H9 (cell line): ENCODE measurements around the gene PRPF40B. TPM values are rescaled to one million over a fixed set of nuclear protein-coding genes. Genes with fewer than 3 reads are reported as not detected.

ENCODE experiments used
- DNase-seq: peaks from one replicate; pipeline ENCODE4 v3.0.0-alpha.2; 2017
- H2AFZ ChIP-seq: one replicate; pipeline ENCODE4 v1.6.1; 2013; ENCODE audit warnings: mild to moderate bottlenecking, low read length, control low read depth, moderate library complexity
- H2AK5ac ChIP-seq: 2 replicates; pipeline ENCODE4 v1.6.1; 2013; ENCODE audit warnings: low read length, control low read depth, mixed read lengths; ENCODE audit not compliant: insufficient read length
- H2BK120ac ChIP-seq: one replicate; pipeline ENCODE4 v1.6.1; 2013; ENCODE audit warnings: low read depth, mild to moderate bottlenecking, low read length, control low read depth, inconsistent platforms; ENCODE audit not compliant: poor library complexity, severe bottlenecking
- H2BK12ac ChIP-seq: 2 replicates; pipeline ENCODE4 v1.6.1; 2013; ENCODE audit warnings: low read length, control low read depth, mixed read lengths, low read depth; ENCODE audit not compliant: insufficient read length
- H2BK15ac ChIP-seq: 2 replicates; pipeline ENCODE4 v1.6.1; 2013; ENCODE audit warnings: low read depth, low read length, control low read depth
- H2BK20ac ChIP-seq: one replicate; pipeline ENCODE4 v1.6.1; 2013; ENCODE audit warnings: low read depth, mild to moderate bottlenecking, low read length, control low read depth, inconsistent platforms; ENCODE audit not compliant: poor library complexity, severe bottlenecking
- H2BK5ac ChIP-seq: 2 replicates; pipeline ENCODE4 v1.6.1; 2013; ENCODE audit warnings: low read length, control low read depth, mixed read lengths; ENCODE audit not compliant: insufficient read length
- H3K14ac ChIP-seq: 2 replicates; pipeline ENCODE4 v1.6.1; 2013; ENCODE audit warnings: low read length, control low read depth; ENCODE audit not compliant: insufficient read depth
- H3K18ac ChIP-seq: 2 replicates; pipeline ENCODE4 v1.6.1; 2013; ENCODE audit warnings: low read depth, mild to moderate bottlenecking, mixed read lengths, low read length, control low read depth; ENCODE audit not compliant: insufficient read length
- H3K23ac ChIP-seq: 2 replicates; pipeline ENCODE4 v1.6.1; 2013; ENCODE audit warnings: low read length, control low read depth, mixed read lengths, low read depth; ENCODE audit not compliant: insufficient read length
- H3K23me2 ChIP-seq: 2 replicates; pipeline ENCODE4 v1.6.1; 2013; ENCODE audit warnings: low read depth, mild to moderate bottlenecking, mixed read lengths, low read length, control low read depth; ENCODE audit not compliant: insufficient read length, poor library complexity, severe bottlenecking
- H3K27ac ChIP-seq: 2 replicates; pipeline ENCODE4 v1.5.1; 2013; ENCODE audit warnings: low read length, control low read depth, mixed read lengths, low read depth; ENCODE audit not compliant: insufficient read length
- H3K27me3 ChIP-seq: 2 replicates; pipeline ENCODE4 v1.6.1; 2013; ENCODE audit warnings: low read length, control low read depth, inconsistent platforms; ENCODE audit not compliant: insufficient read depth
- H3K4ac ChIP-seq: 2 replicates; pipeline ENCODE4 v1.6.1; 2013; ENCODE audit warnings: low read depth, mild to moderate bottlenecking, control low read depth, inconsistent platforms, low read length, moderate library complexity
- H3K4me1 ChIP-seq: 2 replicates; pipeline ENCODE4 v1.6.1; 2013; ENCODE audit warnings: low read length, control low read depth, inconsistent platforms; ENCODE audit not compliant: insufficient read depth
- H3K4me2 ChIP-seq: 2 replicates; pipeline ENCODE4 v1.6.1; 2013; ENCODE audit warnings: low read length, control low read depth, mixed read lengths; ENCODE audit not compliant: insufficient read length, insufficient read depth
- H3K56ac ChIP-seq: 2 replicates; pipeline ENCODE4 v1.6.1; 2013; ENCODE audit warnings: low read depth, mild to moderate bottlenecking, mixed read lengths, low read length, control low read depth; ENCODE audit not compliant: insufficient read length
- H3K79me1 ChIP-seq: 2 replicates; pipeline ENCODE4 v1.6.1; 2013; ENCODE audit warnings: low read depth, mild to moderate bottlenecking, moderate library complexity, low read length, control low read depth, inconsistent platforms; ENCODE audit not compliant: insufficient read depth, poor library complexity, severe bottlenecking
- H3K79me2 ChIP-seq: 2 replicates; pipeline ENCODE4 v1.6.1; 2013; ENCODE audit warnings: low read length, control low read depth, inconsistent platforms; ENCODE audit not compliant: insufficient read depth
- H3K9ac ChIP-seq: 2 replicates; pipeline ENCODE4 v1.6.1; 2013; ENCODE audit warnings: low read length, control low read depth, mixed read lengths; ENCODE audit not compliant: insufficient read length; ENCODE audit errors: extremely low read depth
- H3K9me3 ChIP-seq: one replicate; pipeline ENCODE4 v1.6.1; 2013; ENCODE audit warnings: low read depth, low read length, inconsistent platforms; ENCODE audit not compliant: control insufficient read depth
- H3T11ph ChIP-seq: one replicate; pipeline ENCODE4 v1.6.1; 2013; ENCODE audit warnings: mild to moderate bottlenecking, low read length, control low read depth, inconsistent platforms
- H4K20me1 ChIP-seq: one replicate; pipeline ENCODE4 v1.6.1; 2013; ENCODE audit not compliant: control insufficient read depth, insufficient read length, insufficient read depth
- H4K5ac ChIP-seq: 2 replicates; pipeline ENCODE4 v1.6.1; 2013; ENCODE audit warnings: low read depth, mild to moderate bottlenecking, mixed read lengths, low read length, control low read depth; ENCODE audit not compliant: insufficient read length
- H4K8ac ChIP-seq: replicated peaks from 2 replicates; pipeline ENCODE4 v1.6.1; 2013; ENCODE audit warnings: low read length, control low read depth, mixed read lengths, low read depth; ENCODE audit not compliant: insufficient read length
- H4K91ac ChIP-seq: 2 replicates; pipeline ENCODE4 v1.6.1; 2013; ENCODE audit warnings: low read depth, mild to moderate bottlenecking, moderate library complexity, mixed read lengths, low read length, control low read depth; ENCODE audit not compliant: insufficient read length
- H3K27ac Mint-ChIP-seq, 3 experiments: 2 replicates in 2 of 3; 3 replicates in 1 of 3; pipeline ENCODE4 v1.8.0; 2020 to 2021; ENCODE audit warnings: mixed read lengths in 3 of 3, mild to moderate bottlenecking in 1 of 3, moderate library complexity in 1 of 3
- H3K27me3 Mint-ChIP-seq: 2 replicates; pipeline ENCODE4 v1.8.0; 2021; ENCODE audit warnings: low read depth, mild to moderate bottlenecking, moderate library complexity, mixed read lengths
- H3K36me3 Mint-ChIP-seq, 3 experiments: 2 replicates in 2 of 3; 3 replicates in 1 of 3; pipeline ENCODE4 v1.8.0; 2020 to 2021; ENCODE audit warnings: low read depth in 3 of 3, mixed read lengths in 3 of 3; ENCODE audit not compliant: insufficient read depth in 1 of 3
- H3K4me1 Mint-ChIP-seq, 2 experiments: 2 replicates each; pipeline ENCODE4 v1.8.0; 2020; ENCODE audit warnings: mixed read lengths in 2 of 2
- H3K4me3 Mint-ChIP-seq, 2 experiments: 2 replicates in 1 of 2; 3 replicates in 1 of 2; pipeline ENCODE4 v1.8.0; 2020 to 2021; ENCODE audit warnings: mild to moderate bottlenecking in 2 of 2, mixed read lengths in 2 of 2, moderate library complexity in 1 of 2
- H3K9me3 Mint-ChIP-seq, 2 experiments: 2 replicates in 1 of 2; 3 replicates in 1 of 2; pipeline ENCODE4 v1.8.0; 2020; ENCODE audit warnings: mild to moderate bottlenecking in 2 of 2, mixed read lengths in 2 of 2, moderate library complexity in 1 of 2
- WGBS: extraction: QIAGEN DNeasy Blood & Tissue Kit; methylation state at CpG from one replicate; pipeline ENCODE4 v1.1.7; 2013; ENCODE audit warnings: missing lambda C conversion rate, low lambda C conversion rate, mixed read lengths; ENCODE audit not compliant: insufficient read length; ENCODE audit errors: extremely low coverage; 5-methylcytosine and 5-hydroxymethylcytosine counted together
- total RNA-seq: library from RNA; stranded (reverse); gene quantifications from 2 replicates; pipeline ENCODE4 v1.2.1, GENCODE V29; 2021
- TF ChIP-seq, protein P1 (sequence below): fragments of 200-600 bp; sonication (generic); conservative IDR thresholded peaks from 3 replicates; pipeline ENCODE4 v1.8.0; 2021; ENCODE audit warnings: antibody characterized with exemption, mild to moderate bottlenecking

The PRPF40B gene
- total RNA-seq, 1 experiment from 2014 or later, result 19.0 TPM

DNA sequence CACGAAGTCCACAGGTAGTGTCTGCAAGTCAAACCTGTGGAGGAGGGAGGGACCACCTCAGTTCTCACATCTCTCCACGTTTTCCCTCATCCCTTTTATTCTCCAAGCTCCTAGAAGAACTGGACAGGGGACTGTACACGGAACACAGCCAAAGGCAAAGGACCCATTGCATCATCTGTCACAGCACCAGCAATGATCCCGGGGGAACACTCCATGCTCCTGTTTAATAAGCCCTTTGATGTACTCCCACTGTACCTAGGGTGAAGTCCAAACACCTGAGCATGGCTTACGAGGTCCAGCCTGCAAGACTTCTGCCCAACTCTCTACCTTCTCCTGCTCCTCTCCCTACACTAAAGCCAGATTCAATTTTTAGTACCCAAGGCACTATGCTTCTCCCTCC, 26.5 kb downstream of the PRPF40B start:
- Histone ChIP-seq H3K9ac (no peak overlapping the region), H3K79me1 (no peaks in the 10 kb centered on the region), H2BK20ac (no peak overlapping the region), H2BK15ac (no peak overlapping the region), H3K27me3 (no peaks in the 10 kb centered on the region), H3K79me2 (no peaks in the 10 kb centered on the region), H3K4me2 (no peak overlapping the region), H3K9me3 (no peaks in the 10 kb centered on the region), H2BK5ac (no peak overlapping the region), H3K4me1 (no peaks in the 10 kb centered on the region), H4K8ac (no peak overlapping the region), H3K18ac (no peak overlapping the region), H2AFZ (no peak overlapping the region), H4K91ac (no peak overlapping the region), H2AK5ac (no peak overlapping the region), H3T11ph (no peak overlapping the region), H3K4ac (no peak overlapping the region), H3K23me2 (no peaks in the 10 kb centered on the region), H2BK12ac (no peak overlapping the region), H4K20me1 (no peaks in the 10 kb centered on the region), H3K14ac (no peak overlapping the region), H3K27ac (no peak overlapping the region), H4K5ac (no peak overlapping the region), H3K23ac (no peak overlapping the region), H2BK120ac (no peak overlapping the region), H3K56ac (no peak overlapping the region)
- Mint-ChIP-seq H3K27me3 (no peaks in the 10 kb centered on the region), H3K4me3 (no peak overlapping the region), H3K36me3 (peaks cover 43 to 85% (median 66%) of the 10 kb centered on the region in 3 experiments), H3K27ac (no peak overlapping the region), H3K9me3 (no peaks in the 10 kb centered on the region), H3K4me1 (peaks cover 9 to 18% of the 10 kb centered on the region in 2 experiments)
- no peak for DNase-seq
- TF ChIP-seq, protein P1, sequence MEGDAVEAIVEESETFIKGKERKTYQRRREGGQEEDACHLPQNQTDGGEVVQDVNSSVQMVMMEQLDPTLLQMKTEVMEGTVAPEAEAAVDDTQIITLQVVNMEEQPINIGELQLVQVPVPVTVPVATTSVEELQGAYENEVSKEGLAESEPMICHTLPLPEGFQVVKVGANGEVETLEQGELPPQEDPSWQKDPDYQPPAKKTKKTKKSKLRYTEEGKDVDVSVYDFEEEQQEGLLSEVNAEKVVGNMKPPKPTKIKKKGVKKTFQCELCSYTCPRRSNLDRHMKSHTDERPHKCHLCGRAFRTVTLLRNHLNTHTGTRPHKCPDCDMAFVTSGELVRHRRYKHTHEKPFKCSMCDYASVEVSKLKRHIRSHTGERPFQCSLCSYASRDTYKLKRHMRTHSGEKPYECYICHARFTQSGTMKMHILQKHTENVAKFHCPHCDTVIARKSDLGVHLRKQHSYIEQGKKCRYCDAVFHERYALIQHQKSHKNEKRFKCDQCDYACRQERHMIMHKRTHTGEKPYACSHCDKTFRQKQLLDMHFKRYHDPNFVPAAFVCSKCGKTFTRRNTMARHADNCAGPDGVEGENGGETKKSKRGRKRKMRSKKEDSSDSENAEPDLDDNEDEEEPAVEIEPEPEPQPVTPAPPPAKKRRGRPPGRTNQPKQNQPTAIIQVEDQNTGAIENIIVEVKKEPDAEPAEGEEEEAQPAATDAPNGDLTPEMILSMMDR, result no peak
- WGBS, result no CpG with 5 or more reads among the region's 5 CpGs
